Astrocyte (in vitro differentiated cells and primary cell): ENCODE results near the gene DDAH1.

Experiments used
- CTCF ChIP-seq: IDR thresholded peaks from 2 replicates; pipeline ENCODE4 v1.5.1; 2011; ENCODE audit warnings: low read depth, mild to moderate bottlenecking, inconsistent platforms, low read length, moderate library complexity; ENCODE audit not compliant: insufficient read depth
- EZH2 ChIP-seq: IDR thresholded peaks from 2 replicates; pipeline ENCODE4 v1.6.1; 2012; ENCODE audit warnings: mild to moderate bottlenecking, low read length, inconsistent platforms; ENCODE audit not compliant: insufficient read depth

- TF ChIP-seq CTCF = no peak
- TF ChIP-seq EZH2 = no peak
Measured at GRCh38 chr1:85372683-85373377, 92.1 kb downstream of the DDAH1 start.
